Activated naive CD4-positive, alpha-beta T cell treated with anti-CD3 and anti-CD28 coated beads, Interleukin-2, amount 50 U/mL, for 72 hours (primary cell): ENCODE measurements around the gene CYP11A1. TPM values are rescaled to one million over a fixed set of nuclear protein-coding genes. Genes with fewer than 3 reads are reported as not detected.
A peak's percentile ranks its signal among the peaks of the same experiment; 100 is the strongest.

Experiments used
- ATAC-seq, 2 donors: fragments of 150-1000 bp; cut with Tn5 transposase; 2 replicates each; pipeline ENCODE4 v1.10.0; 2021; ENCODE audit warnings: mild to moderate bottlenecking in 2 of 2, moderate library complexity in 2 of 2
- DNase-seq, 2 donors: peaks; one replicate each; pipeline ENCODE4 v3.0.0; 2021 to 2022; ENCODE audit warnings: low spot score in 2 of 2
- H3K27ac Mint-ChIP-seq, 2 donors: one replicate each; pipeline ENCODE4 v1.8.0; 2022; ENCODE audit warnings: mild to moderate bottlenecking in 2 of 2, mixed read lengths in 2 of 2
- H3K36me3 Mint-ChIP-seq, 2 donors: one replicate each; pipeline ENCODE4 v1.8.0; 2022; ENCODE audit warnings: mixed read lengths in 2 of 2
- H3K9me3 Mint-ChIP-seq, 2 donors: one replicate each; pipeline ENCODE4 v1.8.0; 2022; ENCODE audit warnings: mixed read lengths in 2 of 2
- total RNA-seq, 2 donors: library from RNA; stranded (reverse); gene quantifications; one replicate each; pipeline ENCODE4 v1.2.3, GENCODE V29; 2022

The CYP11A1 gene
- total RNA-seq, 2 donors from 2014 or later, result 0.59 TPM; not detected in 1

GRCh38 chr15:74350295-74351275 lies 16.9 kb downstream of the CYP11A1 start:
- H3K9me3 Mint-ChIP-seq, result peaks cover 10 to 12% of the 10 kb centered on the region in 2 donors
- no peak for DNase-seq
- no peak overlapping the region for H3K27ac Mint-ChIP-seq
- ATAC-seq, result no peak
- peaks cover 11 to 16% of the 10 kb centered on the region in 2 donors for H3K36me3 Mint-ChIP-seq

- ATAC-seq (no peak), DNase-seq (no peak)
- H3K9me3 Mint-ChIP-seq, result peaks cover under 1 to 1% of the 10 kb centered on the region in 2 donors
- H3K27ac Mint-ChIP-seq, result no peak overlapping the region
- peaks cover 1 to 3% of the 10 kb centered on the region in 2 donors for H3K36me3 Mint-ChIP-seq
Observed at GRCh38 chr15:74349241-74349778, 18.1 kb downstream of the CYP11A1 start.

GRCh38 chr15:74347757-74348250 lies 19.6 kb downstream of the CYP11A1 start:
- Mint-ChIP-seq H3K9me3 (no peaks in the 10 kb centered on the region), H3K27ac (no peak overlapping the region), H3K36me3 (no peaks in the 10 kb centered on the region)
- DNase-seq, result no peak
- ATAC-seq, result no peak

- Mint-ChIP-seq H3K9me3 (no peaks in the 10 kb centered on the region), H3K27ac (peak overlapping the region in 1 of 2 donors; percentile 12), H3K36me3 (no peaks in the 10 kb centered on the region)
- DNase-seq (no peak), ATAC-seq (no peak)
Observed at GRCh38 chr15:74345051-74345450, 22.4 kb downstream of the CYP11A1 start.

- ATAC-seq, result no peak
- no peak for DNase-seq
- Mint-ChIP-seq H3K9me3 (no peaks in the 10 kb centered on the region), H3K27ac (no peak overlapping the region), H3K36me3 (no peaks in the 10 kb centered on the region)
Observed at GRCh38 chr15:74343797-74344127, 23.7 kb downstream of the CYP11A1 start.

- ATAC-seq (no peak), DNase-seq (no peak)
- no peak overlapping the region for H3K27ac Mint-ChIP-seq
- no peaks in the 10 kb centered on the region for H3K36me3 Mint-ChIP-seq
- no peaks in the 10 kb centered on the region for H3K9me3 Mint-ChIP-seq
Observed at GRCh38 chr15:74343127-74343796, 24.2 kb downstream of the CYP11A1 start.

GRCh38 chr15:74340150-74340549 lies 27.3 kb downstream of the CYP11A1 start:
- ATAC-seq, result no peak
- no peak for DNase-seq
- no peaks in the 10 kb centered on the region for H3K9me3 Mint-ChIP-seq
- no peak overlapping the region for H3K27ac Mint-ChIP-seq
- H3K36me3 Mint-ChIP-seq, result no peaks in the 10 kb centered on the region

GRCh38 chr15:74339371-74339770 lies 28.1 kb downstream of the CYP11A1 start:
- H3K27ac Mint-ChIP-seq, result no peak overlapping the region
- no peak for ATAC-seq
- H3K36me3 Mint-ChIP-seq, result no peaks in the 10 kb centered on the region
- DNase-seq, result no peak
- H3K9me3 Mint-ChIP-seq, result no peaks in the 10 kb centered on the region

GRCh38 chr15:74338676-74339075 lies 28.8 kb downstream of the CYP11A1 start:
- Mint-ChIP-seq H3K36me3 (no peaks in the 10 kb centered on the region), H3K9me3 (no peaks in the 10 kb centered on the region), H3K27ac (peak overlapping the region in 1 of 2 donors; percentile 84)
- ATAC-seq, result no peak
- no peak for DNase-seq

- no peaks in the 10 kb centered on the region for H3K36me3 Mint-ChIP-seq
- H3K9me3 Mint-ChIP-seq, result no peaks in the 10 kb centered on the region
- no peak for DNase-seq
- peak overlapping the region in 1 of 2 donors; percentile 68 for H3K27ac Mint-ChIP-seq
- ATAC-seq, result no peak
Observed at GRCh38 chr15:74337607-74338211, 29.7 kb downstream of the CYP11A1 start.

- H3K36me3 Mint-ChIP-seq, result no peaks in the 10 kb centered on the region
- ATAC-seq, result no peak
- no peak overlapping the region for H3K27ac Mint-ChIP-seq
- DNase-seq, result no peak
- H3K9me3 Mint-ChIP-seq, result no peaks in the 10 kb centered on the region
Observed at GRCh38 chr15:74337146-74337545, 30.3 kb downstream of the CYP11A1 start.

- ATAC-seq, result no peak
- no peak overlapping the region for H3K27ac Mint-ChIP-seq
- no peak for DNase-seq
- H3K36me3 Mint-ChIP-seq, result no peaks in the 10 kb centered on the region
- no peaks in the 10 kb centered on the region for H3K9me3 Mint-ChIP-seq
Observed at GRCh38 chr15:74336061-74337005, 31.1 kb downstream of the CYP11A1 start.

- H3K27ac Mint-ChIP-seq, result no peak overlapping the region
Observed at GRCh38 chr15:74335396-74335795, 32.0 kb downstream of the CYP11A1 start.

GRCh38 chr15:74334127-74334526 lies 33.3 kb downstream of the CYP11A1 start:
- H3K9me3 Mint-ChIP-seq, result no peaks in the 10 kb centered on the region
- no peaks in the 10 kb centered on the region for H3K36me3 Mint-ChIP-seq
- ATAC-seq (no peak), DNase-seq (no peak)
- H3K27ac Mint-ChIP-seq, result no peak overlapping the region

More at GRCh38 chr15:74335396-74335795, 32.0 kb downstream of the CYP11A1 start:
- no peak for ATAC-seq
- Mint-ChIP-seq H3K9me3 (no peaks in the 10 kb centered on the region), H3K36me3 (no peaks in the 10 kb centered on the region)
- no peak for DNase-seq

- no peaks in the 10 kb centered on the region for H3K36me3 Mint-ChIP-seq
- H3K9me3 Mint-ChIP-seq, result no peaks in the 10 kb centered on the region
Observed at GRCh38 chr15:74333662-74334061, 33.8 kb downstream of the CYP11A1 start.

GRCh38 chr15:74333093-74333492 lies 34.4 kb downstream of the CYP11A1 start:
- Mint-ChIP-seq H3K36me3 (no peaks in the 10 kb centered on the region), H3K27ac (no peak overlapping the region), H3K9me3 (no peaks in the 10 kb centered on the region)
- no peak for DNase-seq
- ATAC-seq, result no peak

More at GRCh38 chr15:74333662-74334061, 33.8 kb downstream of the CYP11A1 start:
- DNase-seq (no peak), ATAC-seq (no peak)
- H3K27ac Mint-ChIP-seq, result no peak overlapping the region
